Tibial nerve (tissue), 4 donors: ENCODE data around the gene RUSF1. TPM values are rescaled to one million over a fixed set of nuclear protein-coding genes. Genes with fewer than 3 reads are reported as not detected.
"Not testable (repeated sequence)": the region's sequence is repeated elsewhere in the genome, so short reads cannot be mapped to it uniquely, and the experiment has no call there.

Experiments
- DNase-seq, 2 donors: peaks; one replicate each; pipeline ENCODE4 v3.0.0-alpha.2; 2019; ENCODE audit warnings: low spot score in 2 of 2
- H3K27ac ChIP-seq, 4 donors: fragments of 200-600 bp; sonication (generic) in 3 of 4; one replicate each; pipeline ENCODE4 v1.5.1; 2017 to 2019; ENCODE audit warnings: mild to moderate bottlenecking in 1 of 4
- H3K27me3 ChIP-seq, 2 donors: fragments of 200-600 bp; sonication (generic) in 1 of 2; one replicate each; pipeline versions ENCODE4 v1.5.1 to v1.6.0; 2017 to 2019
- H3K36me3 ChIP-seq, 3 donors: fragments of 200-600 bp; sonication (generic); one replicate each; pipeline ENCODE4 v1.5.1; 2018 to 2019
- H3K4me1 ChIP-seq, 4 donors: fragments of 200-600 bp; sonication (generic) in 3 of 4; one replicate each; pipeline ENCODE4 v1.5.1; 2017 to 2019
- H3K4me3 ChIP-seq, 4 donors: fragments of 200-600 bp; sonication (generic) in 3 of 4; one replicate each; pipeline ENCODE4 v1.5.1; 2017 to 2019; ENCODE audit warnings: mild to moderate bottlenecking in 1 of 4, moderate library complexity in 1 of 4
- H3K9me3 ChIP-seq, 4 donors: fragments of 200-600 bp; sonication (generic) in 3 of 4; one replicate each; pipeline ENCODE4 v1.5.1; 2017 to 2019
- CTCF ChIP-seq, 5 experiments: fragments of 200-600 bp in 3 of 5; fragments of 450-650 bp in 2 of 5; sonication (generic) in 3 of 5; IDR thresholded peaks; one replicate each; pipeline ENCODE4 v1.5.1; 2016 to 2019; ENCODE audit warnings: antibody characterized with exemption in 5 of 5, mild to moderate bottlenecking in 3 of 5, moderate library complexity in 2 of 5
- EP300 ChIP-seq, 2 donors: sonication (generic); formaldehyde crosslinking; IDR thresholded peaks; one replicate each; pipeline ENCODE4 v1.6.1; 2017; ENCODE audit warnings: antibody characterized with exemption in 2 of 2, mild to moderate bottlenecking in 1 of 2
- POLR2A ChIP-seq, 2 donors: fragments of 450-650 bp; IDR thresholded peaks; one replicate each; pipeline ENCODE4 v1.6.1; 2017; ENCODE audit warnings: antibody characterized with exemption in 2 of 2, mild to moderate bottlenecking in 2 of 2, moderate library complexity in 2 of 2
- WGBS, 2 donors: methylation state at CpG; one replicate each; pipeline ENCODE4 v1.1.5; 2018; 5-methylcytosine and 5-hydroxymethylcytosine counted together
- total RNA-seq, 4 donors: library from RNA; depleted of rRNA; stranded (reverse); fragments of >200 nt; gene quantifications; one replicate each; pipeline ENCODE4 v1.1.0, GENCODE V29; 2016

Gene RUSF1
- 100 to 1,000 TPM in 2 of 4 donors, 10 to 100 TPM in 2; 71.7 to 118 (median 93.5) TPM for total RNA-seq

DNA sequence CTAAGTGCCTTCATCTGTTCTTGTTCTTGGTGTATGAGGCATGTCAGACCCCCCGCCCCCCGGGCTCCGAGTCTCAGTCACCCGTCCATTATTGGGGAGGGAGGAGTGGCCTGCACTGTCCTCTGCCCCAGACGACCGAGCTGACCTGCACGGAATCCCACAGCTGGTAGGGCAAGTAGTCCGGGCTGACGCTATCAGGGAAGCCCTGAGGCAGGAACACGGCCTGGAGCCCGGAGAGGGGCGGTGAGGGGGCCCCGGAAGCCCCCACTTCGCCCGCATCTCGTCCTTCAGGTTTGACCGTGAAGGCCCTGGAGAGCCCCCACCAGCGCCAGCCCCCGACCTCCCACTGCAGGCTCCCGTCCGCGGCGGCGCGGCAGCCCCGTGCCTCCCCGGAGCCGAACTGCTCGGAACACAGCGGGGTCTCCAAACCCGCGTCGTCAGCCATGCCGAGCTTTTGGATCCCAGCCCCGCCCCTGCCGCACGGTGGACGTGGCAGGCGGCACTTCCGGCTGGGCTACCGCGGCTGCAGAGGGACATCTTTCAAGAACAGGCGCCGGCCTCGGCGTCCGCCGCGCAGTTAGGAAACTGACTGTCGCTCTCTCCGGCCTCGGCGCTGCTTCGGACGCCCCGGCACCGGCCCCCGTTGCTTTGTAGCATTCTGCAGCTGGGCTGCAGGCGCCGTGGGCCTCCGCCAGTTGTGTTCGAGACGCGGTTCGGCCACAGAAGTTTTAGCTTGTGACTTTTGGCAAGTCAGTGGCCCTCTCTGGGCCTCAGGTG, at the start of gene RUSF1:
Gene RUSF1, minus strand, starts transcription at position 463 of the 777 bp plus-strand sequence. Its CDS starts 18 bp downstream, at position 445.
- TF ChIP-seq EP300 (IDR thresholded peaks at IDR 0.05) (peak; percentile 80 to 98), POLR2A (IDR thresholded peaks at IDR 0.05) (peak; percentile 82 to 87), CTCF (IDR thresholded peaks at IDR 0.05) (peak in 2 of 5 experiments; percentile 11 to 43)
- Histone ChIP-seq H3K9me3 (no peaks in the 10 kb centered on the region), H3K27ac (peak within 1 kb of the TSS; percentile 90 to 97 (median 96)), H3K27me3 (no peaks in the 10 kb centered on the region), H3K4me3 (peak within 1 kb of the TSS; percentile 93 to 100 (median 98)), H3K4me1 (peaks cover 0 to 57% (median 23%) of the 10 kb centered on the region in 4 donors), H3K36me3 (peaks cover 0 to 20% (median 0%) of the 10 kb centered on the region in 3 donors)
- DNase-seq: peak; percentile 85 to 90
- 0 to 1% methylated on average over 33 to 43 of the region's 65 CpGs for WGBS, 2 donors

GRCh38 chr16:31542763-31543162, 34.6 kb upstream of the RUSF1 start:
- no peak overlapping the region for H3K27ac ChIP-seq
- peaks cover 0 to 19% of the 10 kb centered on the region in 2 donors for H3K27me3 ChIP-seq
- H3K36me3 ChIP-seq: no peaks in the 10 kb centered on the region
- peaks cover 0 to 28% (median 0%) of the 10 kb centered on the region in 4 donors for H3K9me3 ChIP-seq
- 84 to 92% methylated on average over 4 of the region's 4 CpGs for WGBS, 2 donors
- no peak overlapping the region for H3K4me3 ChIP-seq
- H3K4me1 ChIP-seq: peaks cover 0 to under 1% (median 0%) of the 10 kb centered on the region in 4 donors
- TF ChIP-seq EP300 (IDR thresholded peaks at IDR 0.05): no peak
- TF ChIP-seq POLR2A (IDR thresholded peaks at IDR 0.05): no peak
- no peak for TF ChIP-seq CTCF (IDR thresholded peaks at IDR 0.05)
- DNase-seq: no peak

DNA sequence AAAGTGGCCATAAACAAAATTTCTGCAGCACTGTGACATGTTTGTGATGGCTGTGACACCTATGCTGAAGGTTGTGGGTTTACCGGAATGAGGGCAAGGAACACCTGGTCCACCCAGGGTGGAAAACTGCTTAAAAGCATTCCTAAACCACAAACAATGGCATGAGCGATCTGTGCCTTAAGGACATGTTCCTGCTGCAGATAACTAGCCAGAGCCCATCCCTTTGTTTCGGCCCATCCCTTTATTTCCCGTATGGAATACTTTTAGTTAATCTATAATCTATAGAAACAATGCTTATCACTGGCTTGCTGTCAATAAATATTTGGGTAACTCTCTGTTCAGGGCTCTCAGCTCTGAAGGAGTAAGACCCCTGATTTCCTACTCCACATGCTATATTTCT, 31.6 kb upstream of the RUSF1 start:
- DNase-seq, H3K27ac ChIP-seq, H3K4me3 ChIP-seq, H3K4me1 ChIP-seq, H3K36me3 ChIP-seq: not testable (repeated sequence)
- H3K9me3 ChIP-seq: peaks cover 0 to 28% (median 0%) of the 10 kb centered on the region in 4 donors
- peaks cover 0 to 44% of the 10 kb centered on the region in 2 donors for H3K27me3 ChIP-seq
- 77 to 92% methylated on average over 4 of the region's 4 CpGs for WGBS, 2 donors

- 67 to 72% methylated on average over 7 of the region's 7 CpGs for WGBS, 2 donors
- H3K27me3 ChIP-seq: peaks cover 0 to 51% of the 10 kb centered on the region in 2 donors
- DNase-seq: not testable (repeated sequence)
Measured at GRCh38 chr16:31538243-31538598, 30.0 kb upstream of the RUSF1 start.

DNA sequence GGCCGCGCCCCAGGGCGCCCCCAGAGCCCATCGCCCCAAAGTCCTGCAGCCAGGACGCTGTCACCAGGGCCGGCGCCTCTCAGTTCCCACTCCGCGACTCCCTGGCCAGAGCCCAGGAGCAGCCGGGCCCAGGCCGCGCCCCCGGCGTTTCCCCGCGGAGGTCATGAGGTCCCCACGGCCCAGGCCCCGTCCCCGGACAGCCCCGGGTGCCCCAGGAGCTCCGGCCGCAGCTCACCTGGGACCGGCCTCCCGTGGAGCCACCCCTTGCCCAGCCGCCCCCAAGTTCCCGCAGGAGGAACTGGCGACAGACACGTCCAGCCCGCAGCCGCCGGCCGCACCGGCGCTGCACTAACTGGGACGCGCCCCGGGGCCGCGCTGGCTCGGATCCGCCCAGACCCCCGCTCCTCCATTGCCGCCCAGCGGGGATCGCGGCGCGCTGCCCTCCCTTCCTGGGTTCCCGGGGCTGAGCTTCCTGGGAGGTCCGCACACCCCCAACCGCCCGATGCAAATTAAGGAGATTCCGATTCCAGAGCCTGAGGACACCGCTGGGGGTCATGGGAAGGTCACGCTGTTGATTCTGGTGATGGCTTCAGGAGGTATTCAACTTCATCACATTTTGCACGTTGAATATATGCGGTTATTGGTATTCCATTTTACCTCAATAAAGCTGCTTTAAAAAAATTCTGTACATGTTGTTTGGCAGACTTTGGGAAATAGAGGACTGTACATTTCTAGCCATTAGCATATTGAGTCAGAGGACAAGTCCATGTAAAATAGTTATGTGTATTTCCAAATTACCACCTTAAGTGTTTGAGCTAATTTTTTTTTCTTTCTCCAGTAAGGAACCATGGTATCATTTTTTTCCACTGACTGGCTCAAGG, 29.4 kb upstream of the RUSF1 start:
- Histone ChIP-seq H3K27me3 (peaks cover 0 to 51% of the 10 kb centered on the region in 2 donors), H3K36me3 (no peaks in the 10 kb centered on the region), H3K4me3 (peak overlapping the region in 2 of 4 donors; percentile 25 to 45), H3K9me3 (peaks cover 0 to 22% (median 0%) of the 10 kb centered on the region in 4 donors), H3K4me1 (peaks cover 0 to 7% (median 0%) of the 10 kb centered on the region in 4 donors), H3K27ac (no peak overlapping the region)
- DNase-seq: no peak
- WGBS, 2 donors: 3 to 6% methylated on average over 26 to 56 of the region's 57 CpGs
- TF ChIP-seq POLR2A (IDR thresholded peaks at IDR 0.05): no peak
- TF ChIP-seq CTCF (IDR thresholded peaks at IDR 0.05): no peak
- no peak for TF ChIP-seq EP300 (IDR thresholded peaks at IDR 0.05)

More at GRCh38 chr16:31538243-31538598, 30.0 kb upstream of the RUSF1 start:
- not testable (repeated sequence) for H3K36me3 ChIP-seq, H3K4me1 ChIP-seq, H3K4me3 ChIP-seq, H3K27ac ChIP-seq
- H3K9me3 ChIP-seq: peaks cover 0 to 28% (median 0%) of the 10 kb centered on the region in 4 donors
